ENCODE results near the gene ZMYND8.

ZMYND8 gene

GRCh38 chr20:47332381-47333206, 23.9 kb downstream of the ZMYND8 start:
- DNase-seq = no peak

- DNase-seq = no peak
These were observed 25.4 kb downstream of the ZMYND8 start for GRCh38 chr20:47330933-47331708.

GRCh38 chr20:47330071-47330470, 26.4 kb downstream of the ZMYND8 start:
- peak in 1 of 2 experiments; percentile 42 for DNase-seq

- no peak for DNase-seq
These were observed 28.4 kb downstream of the ZMYND8 start for GRCh38 chr20:47328129-47328528.

- DNase-seq = no peak
These were observed 28.8 kb downstream of the ZMYND8 start for GRCh38 chr20:47327711-47328110.

GRCh38 chr20:47326658-47327268, 29.7 kb downstream of the ZMYND8 start:
- no peak for DNase-seq

GRCh38 chr20:47325242-47325641, 31.3 kb downstream of the ZMYND8 start:
- no peak for DNase-seq

GRCh38 chr20:47320990-47321805, 35.3 kb downstream of the ZMYND8 start:
- DNase-seq = no peak

- DNase-seq = peak in 1 of 2 experiments; percentile 45
These were observed 36.8 kb downstream of the ZMYND8 start for GRCh38 chr20:47319517-47320252.

- DNase-seq = no peak
These were observed 37.6 kb downstream of the ZMYND8 start for GRCh38 chr20:47318586-47319516.

GRCh38 chr20:47318027-47318585, 38.4 kb downstream of the ZMYND8 start:
- DNase-seq = no peak

- no peak for DNase-seq
These were observed 39.2 kb downstream of the ZMYND8 start for GRCh38 chr20:47317127-47317895.

- no peak for DNase-seq
These were observed 39.7 kb downstream of the ZMYND8 start for GRCh38 chr20:47316776-47317126.

- DNase-seq = peak in 1 of 2 experiments; percentile 16
These were observed 41.0 kb downstream of the ZMYND8 start for GRCh38 chr20:47315339-47316056.

GRCh38 chr20:47314647-47315338, 41.7 kb downstream of the ZMYND8 start:
- no peak for DNase-seq

- DNase-seq = no peak
These were observed 44.4 kb downstream of the ZMYND8 start for GRCh38 chr20:47311967-47312681.

- DNase-seq = no peak
These were observed 45.3 kb downstream of the ZMYND8 start for GRCh38 chr20:47311211-47311610.

GRCh38 chr20:47310729-47311128, 45.8 kb downstream of the ZMYND8 start:
- DNase-seq = no peak

Measured in NCI-H446 (cell line).